Activated CD4-positive, alpha-beta T cell treated with anti-CD3 and anti-CD28 coated beads for 36 hours (primary cell): Measurements from ENCODE around the gene GBE1. TPM values are rescaled to one million over a fixed set of nuclear protein-coding genes. Genes with fewer than 3 reads are reported as not detected.

ENCODE experiments used
- ATAC-seq: fragments of 200-7000 bp; cut with Tn5 transposase; one replicate; pipeline ENCODE4 v1.10.0; 2021; ENCODE audit warnings: mild to moderate bottlenecking, moderate library complexity
- CTCF ChIA-PET: fragments of 350-600 bp; sonication (Branson Sonifier 250); formaldehyde crosslinking; loops from one replicate; lab custom pipeline; 2021; ENCODE audit warnings: antibody characterized with exemption; lab: Charles Lee
- POLR2A ChIA-PET: fragments of 350-600 bp; sonication (Branson Sonifier 250); formaldehyde crosslinking; loops from one replicate; lab custom pipeline; 2021; ENCODE audit warnings: antibody characterized with exemption, inconsistent platforms; lab: Charles Lee
- DNase-seq: peaks from one replicate; pipeline ENCODE4 v3.0.0-alpha.2; 2020
- H3K27ac Mint-ChIP-seq: one replicate; pipeline ENCODE4 v1.8.0; 2021; ENCODE audit warnings: mixed read lengths
- H3K27me3 Mint-ChIP-seq: one replicate; pipeline ENCODE4 v1.8.0; 2021; ENCODE audit warnings: mixed read lengths
- H3K36me3 Mint-ChIP-seq: one replicate; pipeline ENCODE4 v1.8.0; 2021; ENCODE audit warnings: low read depth, mixed read lengths
- H3K4me1 Mint-ChIP-seq: one replicate; pipeline ENCODE4 v1.8.0; 2021; ENCODE audit warnings: mixed read lengths
- H3K4me3 Mint-ChIP-seq: one replicate; pipeline ENCODE4 v1.8.0; 2021; ENCODE audit warnings: mild to moderate bottlenecking, moderate library complexity, mixed read lengths
- H3K9me3 Mint-ChIP-seq: one replicate; pipeline ENCODE4 v1.8.0; 2021; ENCODE audit warnings: low read depth, mixed read lengths
- intact Hi-C, 2 experiments: fragments of 100-400 bp; cut with DNase I in 1 of 2; cut with micrococcal nuclease in 1 of 2; formaldehyde crosslinking; loops; one replicate each; pipeline versions ENCODE4 v1.14.2 to v1.15.1; 2022 to 2024; cut with DNase I, micrococcal nuclease
- total RNA-seq, 2 experiments: library from RNA; stranded (reverse); gene quantifications; one replicate each; pipeline ENCODE4 v1.2.3, GENCODE V29; 2021

GBE1 gene
- total RNA-seq, 2 experiments from 2014 or later = 40.1 to 59.5 TPM

- H3K27me3 Mint-ChIP-seq = no peaks in the 10 kb centered on the region
- H3K36me3 Mint-ChIP-seq = peaks cover 7% of the 10 kb centered on the region
- H3K4me3 Mint-ChIP-seq = no peak overlapping the region
- no peaks in the 10 kb centered on the region for H3K9me3 Mint-ChIP-seq
- peaks cover 2% of the 10 kb centered on the region for H3K4me1 Mint-ChIP-seq
- DNase-seq (no peak), ATAC-seq (no peak)
- no peak overlapping the region for H3K27ac Mint-ChIP-seq
- intact Hi-C loops = no loop called here
- ChIA-PET CTCF (interaction anchor here (1.0 kb wide), 1 partner anchor 858 kb away, joined by 3 read pairs; no protein-coding TSS in a partner anchor), POLR2A (no interaction called here)
Measured at GRCh38 chr3:81728766-81729544, 32.5 kb downstream of the GBE1 start.

GRCh38 chr3:81726735-81727134, 34.7 kb downstream of the GBE1 start:
- ChIA-PET POLR2A (no interaction called here), CTCF (no interaction called here)
- Mint-ChIP-seq H3K27me3 (no peaks in the 10 kb centered on the region), H3K27ac (no peak overlapping the region), H3K36me3 (peaks cover 3% of the 10 kb centered on the region), H3K9me3 (no peaks in the 10 kb centered on the region), H3K4me3 (no peak overlapping the region), H3K4me1 (peaks cover 2% of the 10 kb centered on the region)
- ATAC-seq (no peak), DNase-seq (no peak)
- intact Hi-C loops = no loop called here

GRCh38 chr3:81726132-81726531, 35.3 kb downstream of the GBE1 start:
- no peak for ATAC-seq
- POLR2A ChIA-PET = no interaction called here
- peaks cover 2% of the 10 kb centered on the region for H3K36me3 Mint-ChIP-seq

GRCh38 chr3:81723732-81724313, 37.6 kb downstream of the GBE1 start:
- H3K4me3 Mint-ChIP-seq = no peak overlapping the region
- H3K36me3 Mint-ChIP-seq = peaks cover 2% of the 10 kb centered on the region
- DNase-seq (no peak), ATAC-seq (no peak)
- no peak overlapping the region for H3K27ac Mint-ChIP-seq
- peaks cover 2% of the 10 kb centered on the region for H3K4me1 Mint-ChIP-seq
- H3K9me3 Mint-ChIP-seq = no peaks in the 10 kb centered on the region
- POLR2A ChIA-PET = no interaction called here
- no peaks in the 10 kb centered on the region for H3K27me3 Mint-ChIP-seq
- CTCF ChIA-PET = no interaction called here
- intact Hi-C loops = no loop called here

More at GRCh38 chr3:81726132-81726531, 35.3 kb downstream of the GBE1 start:
- H3K9me3 Mint-ChIP-seq = no peaks in the 10 kb centered on the region
- intact Hi-C loops = no loop called here
- no peaks in the 10 kb centered on the region for H3K27me3 Mint-ChIP-seq
- peaks cover 2% of the 10 kb centered on the region for H3K4me1 Mint-ChIP-seq
- no peak for DNase-seq
- no peak overlapping the region for H3K4me3 Mint-ChIP-seq
- H3K27ac Mint-ChIP-seq = no peak overlapping the region
- CTCF ChIA-PET = no interaction called here

- no peak for ATAC-seq
- Mint-ChIP-seq H3K4me1 (no peaks in the 10 kb centered on the region), H3K27ac (no peak overlapping the region), H3K4me3 (no peak overlapping the region), H3K36me3 (no peaks in the 10 kb centered on the region), H3K27me3 (no peaks in the 10 kb centered on the region), H3K9me3 (no peaks in the 10 kb centered on the region)
- intact Hi-C loops = no loop called here
- POLR2A ChIA-PET = no interaction called here
- DNase-seq = no peak
- CTCF ChIA-PET = no interaction called here
Measured at GRCh38 chr3:81718311-81718710, 43.1 kb downstream of the GBE1 start.

- POLR2A ChIA-PET = no interaction called here
- H3K4me1 Mint-ChIP-seq = no peaks in the 10 kb centered on the region
- no peak for ATAC-seq
- no peaks in the 10 kb centered on the region for H3K9me3 Mint-ChIP-seq
- H3K27ac Mint-ChIP-seq = no peak overlapping the region
- H3K27me3 Mint-ChIP-seq = no peaks in the 10 kb centered on the region
- DNase-seq = no peak
- H3K4me3 Mint-ChIP-seq = no peak overlapping the region
- peaks cover 7% of the 10 kb centered on the region for H3K36me3 Mint-ChIP-seq
- intact Hi-C loops = no loop called here
- CTCF ChIA-PET = no interaction called here
Measured at GRCh38 chr3:81716870-81717509, 44.5 kb downstream of the GBE1 start.

GRCh38 chr3:81713031-81713430, 48.4 kb downstream of the GBE1 start:
- H3K4me3 Mint-ChIP-seq = no peak overlapping the region
- ATAC-seq (no peak), DNase-seq (no peak)
- peaks cover 7% of the 10 kb centered on the region for H3K36me3 Mint-ChIP-seq
- CTCF ChIA-PET = no interaction called here
- no peak overlapping the region for H3K27ac Mint-ChIP-seq
- H3K9me3 Mint-ChIP-seq = no peaks in the 10 kb centered on the region
- intact Hi-C loops = no loop called here
- H3K27me3 Mint-ChIP-seq = no peaks in the 10 kb centered on the region
- no peaks in the 10 kb centered on the region for H3K4me1 Mint-ChIP-seq
- POLR2A ChIA-PET = no interaction called here

GRCh38 chr3:81709606-81710005, 51.8 kb downstream of the GBE1 start:
- H3K27me3 Mint-ChIP-seq = no peaks in the 10 kb centered on the region
- peaks cover 7% of the 10 kb centered on the region for H3K36me3 Mint-ChIP-seq
- ChIA-PET POLR2A (no interaction called here), CTCF (no interaction called here)
- DNase-seq = no peak
- no peak overlapping the region for H3K27ac Mint-ChIP-seq
- H3K9me3 Mint-ChIP-seq = no peaks in the 10 kb centered on the region
- no peak for ATAC-seq
- no peaks in the 10 kb centered on the region for H3K4me1 Mint-ChIP-seq
- H3K4me3 Mint-ChIP-seq = no peak overlapping the region
- intact Hi-C loops = no loop called here

GRCh38 chr3:81707996-81708395, 53.4 kb downstream of the GBE1 start:
- peaks cover 4% of the 10 kb centered on the region for H3K36me3 Mint-ChIP-seq

GRCh38 chr3:81702126-81702525, 59.3 kb downstream of the GBE1 start:
- Mint-ChIP-seq H3K4me3 (no peak overlapping the region), H3K4me1 (no peaks in the 10 kb centered on the region), H3K27me3 (no peaks in the 10 kb centered on the region), H3K36me3 (peaks cover 9% of the 10 kb centered on the region), H3K9me3 (no peaks in the 10 kb centered on the region), H3K27ac (no peak overlapping the region)
- ChIA-PET CTCF (no interaction called here), POLR2A (no interaction called here)
- intact Hi-C loops = no loop called here
- ATAC-seq = no peak
- DNase-seq = no peak

More at GRCh38 chr3:81707996-81708395, 53.4 kb downstream of the GBE1 start:
- Mint-ChIP-seq H3K4me1 (no peaks in the 10 kb centered on the region), H3K27ac (no peak overlapping the region), H3K27me3 (no peaks in the 10 kb centered on the region), H3K4me3 (no peak overlapping the region), H3K9me3 (no peaks in the 10 kb centered on the region)
- CTCF ChIA-PET = no interaction called here
- POLR2A ChIA-PET = no interaction called here
- intact Hi-C loops = no loop called here
- ATAC-seq (no peak), DNase-seq (no peak)

GRCh38 chr3:81699536-81700320, 61.7 kb downstream of the GBE1 start:
- Mint-ChIP-seq H3K9me3 (no peaks in the 10 kb centered on the region), H3K36me3 (peaks cover 9% of the 10 kb centered on the region), H3K4me1 (no peaks in the 10 kb centered on the region), H3K27me3 (no peaks in the 10 kb centered on the region), H3K4me3 (no peak overlapping the region), H3K27ac (no peak overlapping the region)
- ChIA-PET POLR2A (no interaction called here), CTCF (no interaction called here)
- ATAC-seq (no peak), DNase-seq (no peak)
- intact Hi-C loops = no loop called here
